ENCODE measurements around the gene TRMT10A.

Gene TRMT10A

GRCh38 chr4:99585516-99585915, 21.7 kb upstream of the TRMT10A start:
- no peak for TF ChIP-seq CTCF (IDR thresholded peaks at IDR 0.05; ENCODE audit: low read depth, low read length)
- DNase-seq (ENCODE audit: extremely low read depth, low read depth), result no peak

GRCh38 chr4:99578714-99579113, 14.9 kb upstream of the TRMT10A start:
- no peak for TF ChIP-seq CTCF (IDR thresholded peaks at IDR 0.05; ENCODE audit: low read depth, low read length)
- DNase-seq (ENCODE audit: extremely low read depth, low read depth), result no peak

GRCh38 chr4:99574530-99575324, 10.9 kb upstream of the TRMT10A start, which contains the start of gene MTTP:
Gene MTTP, plus strand, starts transcription at chr4:99574824. Its CDS starts 86 bp downstream, at chr4:99574910.
- no peak for TF ChIP-seq CTCF (IDR thresholded peaks at IDR 0.05; ENCODE audit: low read depth, low read length)
- no peak for DNase-seq (ENCODE audit: extremely low read depth, low read depth)

GRCh38 chr4:99573735-99574368, 10.0 kb upstream of the TRMT10A start:
- no peak for TF ChIP-seq CTCF (IDR thresholded peaks at IDR 0.05; ENCODE audit: low read depth, low read length)
- DNase-seq (ENCODE audit: extremely low read depth, low read depth), result no peak

- no peak for TF ChIP-seq CTCF (IDR thresholded peaks at IDR 0.05; ENCODE audit: low read depth, low read length)
- no peak for DNase-seq (ENCODE audit: extremely low read depth, low read depth)
Measured at GRCh38 chr4:99572527-99573240, 8.8 kb upstream of the TRMT10A start.

GRCh38 chr4:99571883-99572282, 8.0 kb upstream of the TRMT10A start:
- DNase-seq (ENCODE audit: extremely low read depth, low read depth), result no peak
- TF ChIP-seq CTCF (IDR thresholded peaks at IDR 0.05; ENCODE audit: low read depth, low read length), result no peak

- TF ChIP-seq CTCF (IDR thresholded peaks at IDR 0.05; ENCODE audit: low read depth, low read length), result no peak
- DNase-seq (ENCODE audit: extremely low read depth, low read depth), result no peak
Measured at GRCh38 chr4:99564921-99565320, 1.1 kb upstream of the TRMT10A start.
